ENCODE data around the gene CWC15.
"Not testable (repeated sequence)": the region's sequence is repeated elsewhere in the genome, so short reads cannot be mapped to it uniquely, and the experiment has no call there.

Gene CWC15

DNA sequence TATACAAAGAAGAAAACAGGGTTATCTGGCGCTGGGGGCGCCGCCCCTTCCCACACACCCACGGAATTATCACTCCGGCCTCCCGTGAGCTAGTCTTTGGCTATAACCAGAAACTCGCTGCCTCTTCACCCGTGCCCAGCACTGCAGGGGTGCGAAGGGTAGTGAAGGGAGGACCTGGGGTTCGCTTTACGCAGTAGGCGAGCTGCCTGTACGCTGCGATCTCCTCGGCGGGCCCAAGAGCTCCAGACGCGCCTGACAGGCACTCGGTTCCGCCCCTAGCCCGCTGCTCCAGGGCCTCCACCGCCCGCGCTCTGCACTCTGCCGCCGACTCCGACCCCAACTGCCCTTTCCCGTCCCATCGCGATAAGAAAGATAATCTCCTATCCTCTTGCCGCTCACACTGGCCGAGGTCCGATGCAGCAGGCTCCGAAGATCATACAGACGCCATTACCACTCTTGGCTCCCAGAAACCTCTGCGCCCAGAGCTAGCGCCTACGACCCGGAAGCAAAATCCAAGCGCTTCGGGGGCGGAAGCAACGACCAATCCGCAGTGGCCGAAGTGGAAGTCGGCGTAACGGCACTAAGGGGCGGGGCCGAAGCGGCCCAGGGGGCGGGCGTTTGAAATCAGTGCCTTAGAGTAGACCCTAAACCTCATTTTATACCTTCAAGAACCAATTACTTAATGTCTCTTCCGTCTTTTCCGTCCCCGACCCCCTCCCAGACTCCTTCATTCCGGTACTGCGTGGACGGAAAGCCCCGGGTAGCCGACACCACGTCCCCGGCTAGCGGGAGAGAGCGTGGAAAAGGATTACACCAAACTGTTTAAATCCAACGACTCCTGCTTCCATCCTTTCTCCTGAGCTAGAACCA, at the start of gene CWC15, which contains the start of gene KDM4D:
CWC15 (minus strand) TSS at position 458 of the 870 bp plus-strand sequence. CDS start 1,371 bp downstream, outside the sequence.
KDM4D (plus strand) TSS at position 611 of the 870 bp plus-strand sequence. CDS start 23,664 bp downstream, outside the sequence.
- peak; percentile 64 for FAIRE-seq

DNA sequence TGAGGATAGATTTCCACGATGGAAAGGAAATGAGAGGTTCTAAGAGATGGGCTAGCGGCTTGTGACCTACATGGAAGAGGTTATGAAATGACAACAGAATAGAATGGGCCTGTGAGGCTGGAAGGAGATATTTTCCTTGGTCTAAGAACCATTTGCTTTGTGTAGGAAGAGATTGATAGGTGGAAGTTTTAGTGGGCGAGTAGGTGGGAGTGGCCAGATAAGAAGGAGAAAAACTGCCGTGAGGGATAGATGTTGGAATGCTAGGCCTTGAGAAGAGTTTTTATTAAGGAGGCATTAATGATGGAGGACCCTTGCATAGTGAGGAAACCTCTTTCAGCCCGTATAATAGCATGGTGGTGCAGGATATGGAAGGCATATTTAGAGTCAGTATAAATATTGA, 48.1 kb upstream of the CWC15 start:
- FAIRE-seq: not testable (repeated sequence)

GRCh38 chr11:95016139-95016538, 42.8 kb upstream of the CWC15 start:
- no peak for FAIRE-seq

- FAIRE-seq: no peak
Observed at GRCh38 chr11:95014184-95014821, 40.9 kb upstream of the CWC15 start.

GRCh38 chr11:95011376-95011775, 38.0 kb upstream of the CWC15 start:
- no peak for FAIRE-seq

DNA sequence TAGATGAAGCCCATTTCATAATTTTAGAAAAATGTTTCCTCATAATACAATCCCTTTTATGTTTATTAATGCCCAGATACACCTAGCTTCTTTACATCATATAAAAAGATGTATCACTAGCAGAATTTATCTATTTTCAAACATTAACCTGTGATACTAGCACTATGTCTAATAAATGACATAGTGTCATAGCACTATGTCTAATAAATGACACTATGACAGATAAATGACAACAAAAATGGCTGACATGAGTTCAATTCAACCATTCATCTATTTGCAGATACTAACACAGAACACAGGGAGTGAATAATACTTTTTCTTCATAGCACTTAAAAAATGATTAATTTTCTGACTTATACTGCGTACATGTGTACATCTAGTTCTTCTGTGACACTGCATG, 32.3 kb upstream of the CWC15 start:
- no peak for FAIRE-seq

DNA sequence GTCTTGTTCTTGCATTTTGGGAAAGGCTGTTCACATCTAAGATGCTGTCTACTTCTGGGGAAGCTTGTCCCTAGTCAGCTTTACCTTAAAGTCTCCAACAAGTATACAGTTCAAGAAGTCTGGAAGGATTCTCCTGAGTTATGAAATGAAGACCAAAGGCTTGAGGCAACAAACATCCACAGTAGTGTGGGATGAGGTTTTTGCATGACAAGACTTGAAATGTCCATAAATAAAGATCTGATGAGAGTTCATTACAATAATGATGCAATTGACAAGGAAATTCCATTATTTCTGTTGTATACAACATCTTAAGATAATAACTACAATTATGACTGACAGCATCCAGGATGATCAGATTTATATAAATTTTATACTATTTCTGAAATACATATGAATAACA, 30.4 kb upstream of the CWC15 start:
- FAIRE-seq: no peak

DNA sequence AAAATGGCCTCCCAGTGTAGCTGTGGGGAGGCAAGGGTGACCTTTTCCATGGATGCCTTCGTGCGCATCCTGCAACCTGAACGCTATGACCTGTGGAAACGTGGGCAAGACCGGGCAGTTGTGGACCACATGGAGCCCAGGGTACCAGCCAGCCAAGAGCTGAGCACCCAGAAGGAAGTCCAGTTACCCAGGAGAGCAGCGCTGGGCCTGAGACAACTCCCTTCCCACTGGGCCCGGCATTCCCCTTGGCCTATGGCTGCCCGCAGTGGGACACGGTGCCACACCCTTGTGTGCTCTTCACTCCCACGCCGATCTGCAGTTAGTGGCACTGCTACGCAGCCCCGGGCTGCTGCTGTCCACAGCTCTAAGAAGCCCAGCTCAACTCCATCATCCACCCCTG, 24.9 kb upstream of the CWC15 start:
- FAIRE-seq: no peak

DNA sequence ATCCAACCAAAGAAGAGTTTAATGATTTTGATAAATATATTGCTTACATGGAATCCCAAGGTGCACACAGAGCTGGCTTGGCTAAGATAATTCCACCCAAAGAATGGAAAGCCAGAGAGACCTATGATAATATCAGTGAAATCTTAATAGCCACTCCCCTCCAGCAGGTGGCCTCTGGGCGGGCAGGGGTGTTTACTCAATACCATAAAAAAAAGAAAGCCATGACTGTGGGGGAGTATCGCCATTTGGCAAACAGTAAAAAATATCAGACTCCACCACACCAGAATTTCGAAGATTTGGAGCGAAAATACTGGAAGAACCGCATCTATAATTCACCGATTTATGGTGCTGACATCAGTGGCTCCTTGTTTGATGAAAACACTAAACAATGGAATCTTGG, 24.1 kb upstream of the CWC15 start:
- no peak for FAIRE-seq

DNA sequence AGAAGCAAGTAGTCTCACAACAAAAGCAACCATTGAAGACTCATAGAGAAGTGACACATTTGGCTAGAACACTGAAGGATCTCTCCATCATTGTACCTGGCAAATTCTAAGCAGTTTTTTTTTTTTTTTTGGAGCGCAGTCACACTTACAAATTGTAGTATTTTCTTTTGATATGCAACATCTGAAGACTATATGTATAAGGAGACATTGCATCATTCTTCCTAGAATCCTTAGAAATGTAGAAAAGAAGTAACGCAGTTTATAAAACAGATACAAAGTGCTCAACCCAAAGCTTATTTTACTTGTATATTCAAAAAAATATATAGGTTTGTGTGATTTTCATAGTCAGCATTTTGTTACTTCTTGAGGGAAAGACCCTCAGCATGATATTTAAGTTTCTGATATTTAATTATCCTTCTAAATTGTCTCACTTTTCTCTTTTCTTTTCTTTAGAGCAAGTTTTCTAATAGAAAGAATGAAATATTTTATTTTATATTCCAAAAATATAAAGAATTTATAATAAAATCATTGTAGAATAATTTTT, 20.1 kb upstream of the CWC15 start:
- no peak for FAIRE-seq

DNA sequence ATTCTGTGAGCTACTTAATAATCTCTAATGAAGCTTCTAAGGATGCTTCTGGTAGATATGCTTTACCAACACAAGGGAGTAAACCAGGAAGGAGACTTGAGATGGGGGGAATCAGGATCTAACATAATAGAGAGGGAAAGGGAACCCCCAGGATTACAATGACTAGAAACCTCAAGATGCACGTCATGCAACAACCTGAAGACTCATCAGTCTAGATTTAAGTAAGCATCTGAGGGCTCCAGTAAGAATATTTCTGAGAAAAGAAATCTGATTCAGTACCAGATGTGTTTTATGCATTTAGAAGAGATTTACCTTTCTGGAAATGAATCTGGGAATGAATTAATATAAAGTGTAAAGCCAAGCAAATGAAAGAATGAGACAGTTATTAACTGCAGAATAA, 15.4 kb upstream of the CWC15 start:
- FAIRE-seq: no peak

DNA sequence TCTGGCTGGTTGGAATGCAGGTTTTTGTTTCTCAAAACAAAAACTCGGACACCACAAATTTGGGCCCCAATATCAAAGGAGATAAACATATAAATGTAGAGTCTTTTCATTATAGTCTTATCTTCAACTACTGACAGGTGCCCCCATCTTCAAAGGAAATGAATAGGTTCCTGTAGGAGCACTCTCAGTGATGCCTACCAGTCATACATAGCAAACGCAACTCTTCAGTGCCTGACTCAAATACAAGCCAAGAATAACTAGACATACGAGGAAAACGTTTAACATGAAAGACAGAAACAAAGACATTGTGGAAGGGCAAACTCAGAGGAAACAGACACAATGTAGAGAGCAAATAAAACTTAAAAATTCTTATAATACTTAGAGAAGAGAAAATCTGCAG, 14.0 kb upstream of the CWC15 start:
- no peak for FAIRE-seq

GRCh38 chr11:94975599-94975998, 2.2 kb upstream of the CWC15 start:
- FAIRE-seq: no peak

DNA sequence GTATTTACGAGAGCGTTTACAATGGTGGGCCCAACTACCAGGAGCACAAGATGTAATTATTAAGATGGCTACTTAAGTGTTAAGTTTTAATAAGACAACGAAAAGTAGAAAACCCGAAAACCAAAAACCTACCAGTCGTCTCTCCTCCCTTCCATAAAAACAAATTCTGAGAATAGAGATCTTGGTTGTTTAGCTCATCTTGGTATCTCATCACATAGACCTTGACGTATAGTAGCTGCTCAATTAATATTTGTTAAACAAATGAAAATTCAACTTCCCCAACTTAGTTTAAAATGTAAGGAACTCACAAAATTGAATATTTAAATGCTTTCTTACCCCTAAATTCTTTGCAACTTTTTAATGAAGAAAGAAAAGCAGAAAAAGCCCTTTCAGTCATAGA, 822 bp upstream of the CWC15 start:
- FAIRE-seq: no peak

DNA sequence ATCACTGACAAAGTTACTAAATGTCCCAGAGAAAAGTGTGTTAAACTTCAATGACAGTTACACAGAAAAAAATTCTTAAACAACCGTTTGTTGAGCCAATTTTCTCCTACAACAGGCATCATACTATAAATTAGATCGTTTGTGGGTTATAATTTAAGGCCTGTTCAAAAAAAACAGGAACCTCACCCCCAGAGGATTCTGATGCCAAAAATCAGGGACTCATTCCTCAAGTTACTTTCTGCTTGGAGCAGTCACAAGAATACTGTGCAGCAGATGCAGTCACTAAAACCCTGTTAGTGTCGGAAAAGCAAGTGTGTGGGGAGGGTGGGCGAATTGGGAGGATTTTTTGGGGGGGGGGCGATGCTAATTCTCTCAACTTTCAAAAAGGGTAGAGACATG, 657 bp downstream of the CWC15 start:
- no peak for FAIRE-seq

DNA sequence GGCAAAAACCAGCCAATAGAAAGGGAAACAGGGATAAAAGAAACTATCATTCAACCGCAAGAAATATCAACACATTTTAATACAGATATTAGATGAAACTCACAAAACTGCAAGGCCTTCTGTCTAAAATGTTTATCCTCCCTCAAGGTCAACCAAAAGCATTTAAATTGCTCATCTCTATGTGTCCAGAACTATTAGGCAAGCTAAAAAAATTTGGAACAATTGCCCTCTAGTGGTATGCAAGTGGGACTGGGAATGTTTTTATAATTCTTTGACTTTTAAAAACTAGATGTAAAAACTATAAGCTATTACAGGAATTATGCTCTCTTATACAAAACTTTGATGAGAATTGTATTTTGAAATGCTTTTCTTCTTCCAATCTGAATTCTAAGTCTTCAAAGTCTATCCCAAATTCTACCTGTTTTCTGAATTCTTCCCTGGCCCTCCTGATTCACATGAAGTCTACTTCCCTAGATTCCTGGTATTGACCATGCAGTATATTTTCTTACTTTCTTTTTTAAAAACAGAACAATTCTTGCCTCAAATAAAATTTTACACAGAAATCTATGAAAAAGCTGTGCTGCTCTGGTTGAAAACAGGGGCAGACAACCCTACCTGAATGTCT, 4.9 kb downstream of the CWC15 start:
- FAIRE-seq: no peak

- FAIRE-seq: no peak
Observed at GRCh38 chr11:94964934-94965333, 8.4 kb downstream of the CWC15 start.

DNA sequence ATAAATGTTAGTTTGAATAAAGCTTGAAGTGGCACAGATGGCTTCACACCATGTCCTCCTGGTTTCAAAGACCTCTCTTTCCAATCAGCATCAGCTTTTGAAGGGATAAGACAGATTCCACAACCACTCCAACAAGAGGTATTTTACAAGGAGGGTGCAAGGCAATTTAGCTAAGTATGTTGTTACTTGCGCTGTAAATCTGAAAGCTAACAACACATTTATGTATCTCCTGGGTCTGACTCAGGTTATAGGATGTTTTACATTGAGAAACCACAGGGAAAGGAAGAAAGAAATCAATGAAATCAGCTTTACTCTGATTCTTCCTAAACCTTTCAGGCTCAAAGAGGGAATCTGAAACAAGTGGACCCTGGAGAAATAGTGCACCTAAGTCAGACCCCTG, 12.1 kb downstream of the CWC15 start:
- FAIRE-seq: no peak

DNA sequence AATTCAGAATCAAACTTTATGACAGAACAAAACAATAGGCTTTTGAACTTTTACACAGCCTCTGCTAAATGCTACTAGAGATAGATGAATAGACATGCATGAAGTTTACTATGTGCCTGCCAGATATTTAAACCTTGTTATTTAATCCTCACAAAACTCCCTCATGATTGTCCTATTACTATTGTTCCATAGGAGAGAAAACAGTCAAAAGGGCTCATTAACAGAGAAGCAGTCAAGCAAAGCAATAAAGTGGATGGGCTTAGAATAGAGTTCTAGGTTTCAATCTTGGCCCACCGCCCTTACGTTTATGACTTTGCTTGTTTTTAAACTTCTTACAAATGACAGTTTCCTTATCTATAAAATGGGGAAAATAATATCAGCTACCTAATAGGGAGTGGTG, 12.9 kb downstream of the CWC15 start:
- FAIRE-seq: no peak

GRCh38 chr11:94959179-94959578, 14.2 kb downstream of the CWC15 start:
- no peak for FAIRE-seq

DNA sequence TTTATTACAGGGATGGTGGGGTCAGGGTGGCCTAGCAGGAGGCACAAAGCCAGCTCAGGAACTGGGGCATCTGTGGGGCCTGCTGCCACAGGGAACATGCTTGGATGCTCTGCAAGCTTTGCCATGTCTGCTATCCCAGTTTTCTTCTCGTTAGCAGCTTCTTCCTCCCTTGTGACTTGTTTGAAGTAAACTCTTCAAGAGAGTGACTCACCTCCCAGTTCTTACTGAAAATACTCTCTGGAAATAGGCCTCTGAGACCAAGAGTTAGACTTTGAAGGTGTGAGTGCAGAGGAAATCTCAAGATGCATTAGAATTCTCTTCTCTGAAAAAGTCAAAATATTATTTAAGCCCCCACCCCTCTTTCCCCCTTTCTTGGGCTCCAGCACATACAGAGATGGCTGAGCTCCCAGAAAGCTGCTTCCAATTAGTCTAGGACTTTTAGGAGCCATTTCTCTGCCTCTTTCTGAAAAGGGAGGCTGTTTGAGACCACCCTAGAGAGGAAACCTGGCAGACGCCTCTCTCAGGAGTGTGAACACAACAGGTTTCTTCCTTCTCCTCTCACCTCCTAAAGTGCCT, 15.1 kb downstream of the CWC15 start:
- no peak for FAIRE-seq

DNA sequence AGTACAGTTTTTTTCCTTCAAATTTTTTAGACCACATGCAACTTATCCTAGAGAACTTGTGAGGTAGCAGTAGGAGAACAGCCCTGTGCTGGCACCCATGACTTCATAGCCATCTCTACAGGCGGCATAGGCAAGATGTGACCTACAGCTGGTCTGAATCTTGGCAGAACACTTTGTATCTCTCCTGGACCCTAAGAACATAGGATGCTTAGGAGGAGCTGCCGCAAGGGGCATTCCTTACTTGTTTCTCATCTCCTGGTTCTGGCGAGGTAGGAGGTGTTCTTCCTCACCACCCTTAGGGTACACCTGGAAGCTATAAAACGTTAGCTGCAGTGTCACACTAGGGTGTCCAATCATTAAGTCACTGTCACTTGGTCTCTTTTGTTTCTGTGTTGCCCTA, 16.4 kb downstream of the CWC15 start:
- no peak for FAIRE-seq

GRCh38 chr11:94954753-94955152, 18.6 kb downstream of the CWC15 start:
- FAIRE-seq: no peak
